GM19397 (cell line): ENCODE measurements around the gene LGI2.

Experiments
- ATAC-seq: cut with Tn5 transposase; IDR thresholded peaks from one replicate; pipeline ENCODE4 v1.9.1; 2021; ENCODE audit warnings: mild to moderate bottlenecking, moderate library complexity; ENCODE audit not compliant: unreplicated experiment

The LGI2 gene

DNA sequence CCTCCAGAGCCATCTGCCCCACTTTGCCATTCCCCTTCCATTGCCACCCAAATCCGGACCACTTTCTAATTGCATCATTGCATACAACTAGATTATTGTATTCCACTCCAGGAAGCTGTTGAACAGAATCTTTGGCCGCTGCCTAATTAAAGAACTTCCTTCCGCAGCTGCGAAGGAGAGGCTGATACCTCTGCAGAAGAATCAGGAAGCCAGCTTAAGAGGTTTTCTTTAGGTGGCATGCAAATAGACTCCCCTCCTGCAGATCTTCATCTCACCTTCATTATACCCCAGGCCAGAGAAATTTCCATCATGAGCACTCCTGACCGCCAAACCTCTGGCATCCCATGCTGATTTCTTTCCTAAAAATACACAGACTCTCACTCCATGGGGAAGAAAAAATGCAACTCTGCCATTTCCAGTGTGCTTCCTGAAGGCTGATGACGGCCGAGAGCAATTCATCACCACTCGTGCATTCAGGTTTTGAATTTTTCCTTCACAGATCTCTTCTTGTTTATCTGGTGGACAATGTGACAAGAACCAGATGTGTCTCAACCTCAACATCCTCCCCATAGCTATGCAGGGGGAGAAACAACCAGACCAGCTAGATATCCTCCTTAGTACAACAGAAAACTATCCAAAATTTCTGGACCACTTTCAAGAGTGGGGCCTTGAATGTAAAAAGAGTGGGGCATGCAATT, 31.2 kb downstream of the LGI2 start:
- ATAC-seq, result no peak

DNA sequence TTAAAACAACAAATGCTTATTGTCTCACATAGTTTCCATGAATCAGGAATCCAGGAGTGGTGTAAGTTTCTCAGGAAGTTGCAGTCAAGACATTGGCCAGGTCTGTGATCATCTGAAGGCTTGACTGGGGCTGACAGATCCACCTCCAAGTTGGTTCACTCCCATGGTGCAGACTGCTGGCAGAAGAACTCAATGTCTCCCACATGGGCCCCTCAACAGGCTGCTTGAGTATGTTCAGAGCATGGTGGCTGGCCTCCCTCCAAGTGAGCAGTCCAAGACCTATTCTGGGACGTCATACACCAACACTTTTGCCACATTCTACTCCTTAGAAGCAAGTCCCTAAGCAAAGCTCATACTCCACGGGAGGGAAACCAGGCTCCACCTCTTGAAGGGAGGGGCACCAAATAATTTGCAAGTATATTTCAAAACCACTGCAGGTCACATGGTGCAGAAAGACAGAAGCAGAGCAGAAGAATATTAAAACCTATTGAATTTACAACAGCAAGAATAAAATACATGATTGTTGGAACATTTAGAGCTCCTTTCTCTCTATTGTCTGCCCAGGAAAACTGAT, 35.3 kb downstream of the LGI2 start:
- ATAC-seq, result no peak

DNA sequence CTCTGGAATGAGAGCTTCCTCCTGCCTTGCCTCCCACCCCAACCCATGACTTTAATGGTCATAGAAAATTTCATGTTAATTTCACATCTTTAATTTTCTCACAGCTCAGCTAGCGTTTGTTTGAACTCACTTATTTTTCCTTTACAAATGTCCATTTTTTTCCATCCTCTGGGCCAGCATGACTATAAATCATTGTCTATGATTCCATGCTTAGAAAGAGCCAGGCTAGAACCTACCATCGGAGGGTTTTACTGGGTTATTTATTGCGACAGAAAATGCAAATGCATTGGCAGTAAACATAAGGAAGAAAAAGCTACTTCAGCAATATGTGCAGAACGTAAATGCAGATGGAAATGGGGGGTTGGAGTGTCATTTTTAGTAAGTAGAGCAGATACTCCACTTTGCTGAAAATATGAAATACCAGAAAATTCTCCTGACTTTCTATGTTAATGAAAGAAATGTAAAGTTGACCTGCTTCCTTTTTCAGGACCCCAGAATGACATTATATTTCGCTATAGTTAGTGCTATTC, 37.1 kb downstream of the LGI2 start:
- no peak for ATAC-seq

DNA sequence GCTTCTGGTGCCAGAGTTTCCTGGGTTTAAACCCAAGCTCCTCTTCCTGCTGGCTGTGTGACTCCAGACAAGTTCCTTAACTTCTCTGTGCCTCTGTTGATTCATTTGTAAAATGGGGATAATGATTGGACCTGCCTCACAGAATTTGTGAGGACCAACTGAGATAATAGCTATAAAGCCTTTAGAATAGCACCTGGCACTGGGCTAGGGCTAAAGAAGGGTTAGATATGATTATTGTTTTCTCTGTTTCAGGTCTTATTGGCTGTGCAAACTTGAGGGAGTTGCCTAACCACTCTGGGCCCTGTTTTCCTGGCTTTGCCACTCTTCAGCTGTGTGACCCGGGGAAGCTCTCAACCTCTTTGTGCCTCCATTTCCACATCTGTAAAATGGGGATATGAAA, 37.8 kb downstream of the LGI2 start:
- ATAC-seq, result no peak

DNA sequence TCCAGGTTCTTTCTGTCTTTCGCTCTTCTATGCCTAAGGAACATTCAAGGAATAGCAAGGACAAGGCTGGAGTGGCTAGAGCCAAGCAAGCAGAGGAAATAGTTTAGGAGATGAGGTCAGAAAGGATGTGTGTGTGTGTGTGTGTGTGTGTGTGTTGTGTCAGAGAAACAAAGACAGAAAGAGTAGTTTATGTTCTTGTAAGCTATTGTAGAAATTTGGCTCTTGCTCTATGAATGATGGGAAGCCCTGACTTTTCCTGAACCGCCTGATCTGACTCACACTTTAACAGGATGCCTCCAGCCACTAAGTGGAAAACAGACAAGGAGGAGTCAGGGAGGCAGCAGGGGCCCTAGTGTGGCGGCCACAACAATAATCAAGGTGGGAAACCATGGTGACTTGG, 39.7 kb downstream of the LGI2 start:
- no peak for ATAC-seq

DNA sequence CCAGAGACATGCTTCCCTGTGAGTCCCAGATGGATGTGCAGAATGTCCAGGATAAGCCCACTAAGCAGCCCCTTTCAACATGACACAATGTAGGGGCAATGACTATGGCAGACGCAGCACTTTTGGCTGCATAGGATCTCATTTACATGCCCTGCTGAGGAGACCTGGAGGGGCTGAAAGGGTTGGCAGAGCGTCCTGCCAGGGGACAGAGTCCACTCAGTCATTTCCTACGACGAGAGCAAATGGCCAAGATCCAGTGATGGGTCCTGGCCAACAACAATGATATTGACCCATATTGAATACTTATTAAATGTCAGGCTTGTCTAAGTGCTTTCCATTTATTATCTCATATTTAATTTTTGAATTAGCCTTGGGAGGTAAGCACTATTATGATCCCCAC, 41.4 kb downstream of the LGI2 start:
- no peak for ATAC-seq

DNA sequence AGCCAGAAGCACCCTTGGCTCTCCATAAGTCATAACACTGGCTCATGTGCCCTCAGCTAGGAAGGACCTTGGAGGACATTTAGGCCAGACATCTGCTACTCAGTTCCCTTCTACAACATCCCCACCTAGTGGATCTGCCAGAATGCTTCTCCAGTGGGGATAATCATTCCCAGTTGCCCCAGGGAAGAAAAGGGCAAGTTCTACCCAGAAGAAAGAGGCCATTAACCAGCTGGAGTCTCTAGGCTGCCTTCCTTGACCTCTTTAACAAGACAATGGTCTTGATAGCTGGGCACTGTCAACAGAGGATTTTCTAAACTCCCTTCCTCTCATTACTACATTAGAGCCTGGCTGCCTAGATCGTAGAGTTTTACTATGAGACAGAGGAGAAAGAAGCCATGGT, 42.0 kb downstream of the LGI2 start:
- no peak for ATAC-seq

DNA sequence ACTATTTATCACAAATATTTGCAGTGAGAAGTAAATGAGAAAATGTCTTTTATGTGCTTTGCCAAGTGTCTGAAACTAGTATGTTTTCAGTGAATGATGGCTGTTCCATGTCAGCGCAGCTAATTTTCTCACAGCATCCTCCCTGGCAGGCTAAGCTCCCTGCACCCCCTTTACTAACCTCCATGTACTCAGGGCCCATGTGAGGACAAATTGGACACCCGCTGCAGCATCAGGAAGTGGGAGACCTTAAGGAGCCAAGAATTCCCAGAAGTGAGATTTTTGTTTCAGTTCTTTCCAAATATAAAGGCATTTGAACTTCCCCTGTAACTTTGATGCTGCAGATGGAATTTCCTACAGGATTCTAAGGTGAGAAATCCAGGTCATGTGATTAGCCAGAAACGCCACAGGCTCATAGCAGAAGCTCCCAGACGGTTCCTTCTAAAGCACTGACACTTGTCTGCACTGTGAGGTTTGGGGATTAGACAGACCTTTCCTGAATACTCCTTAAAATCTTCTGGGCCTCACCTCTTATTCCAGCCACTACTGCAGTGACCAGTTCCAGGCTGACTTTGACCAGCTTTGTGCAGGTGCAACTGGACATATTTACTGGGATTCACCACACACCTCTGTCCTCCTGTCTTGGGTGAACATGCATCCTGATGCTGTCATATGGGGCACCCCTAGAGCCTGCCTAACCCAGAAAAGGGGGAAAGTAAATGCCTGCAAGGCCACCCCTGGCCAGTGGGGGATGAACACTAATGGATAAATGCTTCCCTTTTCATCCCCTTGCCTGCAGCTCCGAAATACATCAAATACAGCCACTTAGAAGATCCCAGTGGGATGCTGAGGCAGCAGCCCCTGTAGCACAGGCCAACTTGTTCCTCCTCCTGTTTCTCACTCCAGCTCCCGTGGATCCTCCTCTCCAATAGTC, 45.9 kb downstream of the LGI2 start:
- ATAC-seq, result no peak

DNA sequence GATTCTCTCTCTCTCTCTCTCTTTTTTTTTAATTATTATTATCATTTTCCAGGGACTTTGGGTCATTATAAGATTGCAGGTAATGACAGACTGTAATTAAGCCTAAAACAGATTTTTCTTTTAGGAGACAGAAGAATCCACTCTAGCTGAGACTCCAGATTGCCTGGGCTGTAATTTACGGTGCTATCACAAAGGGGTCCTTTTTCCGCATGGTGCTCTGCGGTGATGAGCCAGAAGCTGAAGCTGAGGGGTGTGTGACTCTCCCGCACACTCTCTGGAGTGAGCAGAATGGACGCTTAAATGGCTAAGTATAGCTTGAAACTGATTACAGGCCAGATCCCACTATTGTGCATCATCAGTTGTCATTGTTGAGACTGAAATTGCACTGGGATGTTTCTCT, 50.0 kb downstream of the LGI2 start:
- ATAC-seq, result no peak

DNA sequence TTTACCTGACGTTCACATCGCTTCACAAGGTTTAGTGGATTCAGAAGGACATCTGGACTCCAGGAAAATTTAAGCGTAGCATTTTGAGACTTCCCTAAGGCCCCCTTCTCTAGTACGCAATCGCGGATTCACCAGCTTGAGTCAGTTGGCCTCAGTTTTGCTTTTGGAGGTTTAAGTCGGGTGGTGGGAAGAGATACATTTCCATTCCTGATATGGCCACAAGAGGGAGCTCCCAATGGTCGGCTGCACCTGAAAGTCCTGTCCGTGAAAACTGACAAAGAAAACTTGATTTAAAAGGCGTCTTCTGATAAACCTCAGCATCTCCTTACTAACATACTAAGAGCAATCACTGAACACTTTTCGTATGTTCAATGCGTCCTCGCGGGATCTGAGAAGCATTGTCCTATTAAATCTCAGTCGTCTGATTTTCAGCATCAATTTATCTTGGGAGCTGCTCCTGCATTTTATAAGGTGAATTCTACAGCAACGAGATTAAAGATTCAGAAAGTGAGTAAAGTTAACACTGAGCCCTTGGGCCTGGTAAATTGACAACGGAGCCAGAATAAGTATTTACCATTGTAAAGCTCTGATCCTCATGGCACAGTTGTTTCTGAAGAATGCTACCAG, 50.6 kb downstream of the LGI2 start:
- ATAC-seq, result no peak

DNA sequence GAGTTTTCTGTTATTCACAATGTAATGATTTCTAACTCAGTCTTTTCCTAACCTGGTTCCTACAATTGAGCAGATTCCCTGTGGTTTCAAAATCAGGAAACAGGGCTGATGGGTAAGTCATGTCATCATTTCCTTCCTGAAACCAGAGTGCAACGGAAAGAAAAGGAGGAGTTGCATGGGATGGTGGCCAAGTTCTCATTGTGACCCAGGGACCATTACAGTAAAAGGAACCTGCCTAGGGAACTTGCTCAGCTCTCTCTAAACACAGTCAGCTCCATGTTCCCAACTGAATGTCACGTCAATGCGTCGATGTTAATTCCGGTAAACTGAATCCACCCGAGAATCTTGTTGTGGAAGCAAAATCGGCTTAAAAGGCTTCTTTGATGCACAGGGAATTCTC, 51.2 kb downstream of the LGI2 start:
- no peak for ATAC-seq

DNA sequence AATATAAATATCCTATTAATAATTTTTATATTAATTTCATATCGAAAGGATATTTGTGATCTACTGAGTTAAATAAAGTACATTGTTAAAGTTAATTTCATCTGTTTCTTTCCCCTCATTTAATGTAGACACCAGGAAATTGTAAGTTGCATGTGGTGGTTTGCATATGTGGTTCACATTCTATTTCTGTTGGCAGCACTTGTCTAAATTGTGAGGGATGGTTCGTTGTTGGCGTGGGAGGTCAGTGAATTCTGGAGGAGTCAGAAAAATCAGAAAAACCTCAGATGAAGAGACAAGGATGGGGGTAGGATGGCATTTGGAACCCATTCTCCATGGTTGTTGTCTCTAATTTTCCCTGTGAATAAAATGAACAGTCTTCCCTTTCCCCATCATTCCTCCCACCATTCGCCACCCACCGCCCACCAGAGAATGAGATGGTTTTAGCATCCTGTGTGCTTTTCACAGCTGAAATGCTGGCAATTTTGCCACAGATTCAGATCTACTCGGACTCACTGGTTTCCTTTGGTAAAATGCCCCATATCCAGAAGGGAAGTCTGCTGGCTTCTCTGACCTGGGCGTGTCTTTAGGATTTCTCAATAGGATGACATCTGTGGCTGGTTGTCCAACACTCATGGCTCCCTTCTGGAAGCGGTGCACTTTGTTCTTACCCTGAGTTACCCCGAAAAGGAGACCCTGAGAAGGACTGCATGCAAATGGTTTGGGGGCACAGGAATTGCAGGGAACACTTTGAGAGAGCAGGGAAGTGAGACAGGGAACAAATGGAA, 52.3 kb downstream of the LGI2 start:
- ATAC-seq, result no peak

DNA sequence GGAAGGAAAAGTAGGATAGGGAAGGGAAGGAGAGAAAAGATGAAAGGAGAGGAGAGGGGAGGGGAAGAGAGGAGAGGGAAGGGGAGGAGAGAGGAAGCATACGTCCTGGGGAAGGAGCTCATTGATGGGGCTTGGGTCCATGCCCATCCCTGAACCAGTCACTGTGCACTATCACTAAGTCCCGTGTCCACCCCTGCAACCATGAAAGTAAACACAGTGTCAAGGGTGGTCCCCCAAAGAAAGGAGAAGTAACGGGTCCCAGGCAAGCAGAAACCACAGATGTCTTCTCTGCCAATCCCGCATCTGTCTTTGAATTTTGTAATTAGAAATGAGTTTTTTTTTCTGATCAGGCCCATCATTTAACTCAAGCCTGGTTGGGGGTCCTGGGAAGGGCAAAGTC, 55.2 kb downstream of the LGI2 start:
- no peak for ATAC-seq

DNA sequence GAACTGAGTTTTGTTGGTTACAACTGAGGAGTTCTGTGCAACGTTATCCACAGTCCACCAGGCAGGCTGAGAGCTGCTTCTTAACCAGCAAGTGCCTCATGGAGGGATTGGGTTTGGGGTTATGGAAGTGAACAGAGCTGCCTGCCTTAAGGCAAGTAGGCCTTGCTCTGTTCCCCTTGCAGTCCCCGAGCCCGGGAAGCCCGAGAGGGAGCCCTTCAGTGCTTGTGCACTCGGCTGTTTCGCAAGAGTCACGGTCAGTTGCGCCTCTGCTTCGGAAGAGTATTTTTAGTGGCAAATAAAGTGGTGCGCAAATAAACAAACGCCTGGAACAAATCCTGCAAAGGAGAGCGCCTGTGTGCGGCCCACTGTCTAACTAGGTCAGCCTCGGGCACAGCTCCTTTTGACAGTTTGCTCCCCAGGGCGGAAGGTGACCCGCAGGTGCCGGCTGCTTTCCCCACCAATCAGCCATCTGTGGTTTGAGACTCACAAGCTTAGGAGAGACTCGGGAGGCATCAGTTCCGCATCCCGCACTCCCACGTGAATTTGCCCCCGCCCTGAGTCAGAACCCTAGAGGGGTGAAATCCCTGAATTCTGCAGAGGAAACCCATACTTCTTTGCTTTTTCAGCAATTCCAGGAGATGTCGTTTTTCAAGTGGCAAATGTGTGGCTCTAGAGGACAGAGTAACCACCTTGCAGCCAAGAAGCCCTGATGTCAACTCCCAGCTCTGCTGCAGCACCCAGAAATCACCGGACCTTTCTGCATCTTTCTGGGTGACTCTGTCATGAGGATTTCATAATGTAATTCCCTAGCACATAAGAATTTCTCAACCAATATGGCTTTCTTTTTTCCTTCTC, 56.8 kb downstream of the LGI2 start:
- no peak for ATAC-seq

DNA sequence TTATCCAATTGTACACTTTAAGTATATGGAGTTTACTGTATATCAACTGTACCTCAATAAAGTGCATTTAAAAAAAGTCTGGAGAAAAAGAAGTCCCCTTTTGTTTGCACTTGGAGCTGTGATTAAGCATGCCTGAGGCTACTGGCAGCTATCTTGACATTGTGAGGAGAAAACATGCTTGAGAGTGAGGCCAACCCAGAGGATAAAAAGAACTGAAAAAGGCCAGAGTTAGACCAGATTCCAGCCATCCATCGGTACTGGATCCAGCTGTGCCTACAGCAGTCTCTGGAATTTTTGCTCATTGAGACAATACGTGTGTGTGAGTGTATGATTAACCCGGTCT, 57.4 kb downstream of the LGI2 start:
- no peak for ATAC-seq

DNA sequence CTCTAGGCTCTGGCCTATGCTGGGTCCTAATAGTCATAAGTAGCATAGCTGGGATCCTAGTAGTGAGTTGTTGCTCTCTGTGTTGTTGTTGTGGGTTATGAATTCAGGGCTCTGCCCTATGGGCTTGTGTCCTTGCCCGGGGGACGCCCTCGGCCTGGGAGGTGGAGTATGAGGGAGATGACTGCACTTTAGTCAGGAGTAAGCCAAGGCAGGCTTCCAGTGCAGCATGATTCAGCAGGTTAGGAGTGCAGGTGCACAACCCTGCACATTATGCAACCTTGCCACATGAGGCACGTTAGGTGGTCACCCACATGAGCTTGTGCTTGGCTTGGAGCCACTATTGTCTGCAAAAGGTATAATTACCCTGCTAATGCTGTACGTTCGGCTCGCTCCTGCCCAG, 59.6 kb downstream of the LGI2 start:
- ATAC-seq, result no peak

DNA sequence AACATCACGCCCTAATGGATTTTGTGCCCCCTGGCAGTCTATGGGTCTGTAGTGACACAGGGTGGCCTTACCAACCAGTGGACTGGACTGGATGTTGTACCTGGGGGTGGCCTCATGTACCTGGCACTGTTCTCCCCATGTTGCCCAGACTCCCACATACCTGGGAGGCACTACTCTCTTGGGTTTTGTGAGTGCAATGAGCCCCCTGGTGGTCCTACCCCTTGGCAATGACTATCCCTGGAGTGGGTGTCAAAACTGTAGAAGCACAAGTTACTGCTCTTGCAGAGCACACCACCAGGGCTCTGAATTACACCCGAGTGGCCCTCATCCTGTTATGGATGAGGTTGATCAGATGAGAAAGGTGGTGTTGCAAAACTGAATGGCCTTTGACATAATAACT, 60.1 kb downstream of the LGI2 start:
- no peak for ATAC-seq

DNA sequence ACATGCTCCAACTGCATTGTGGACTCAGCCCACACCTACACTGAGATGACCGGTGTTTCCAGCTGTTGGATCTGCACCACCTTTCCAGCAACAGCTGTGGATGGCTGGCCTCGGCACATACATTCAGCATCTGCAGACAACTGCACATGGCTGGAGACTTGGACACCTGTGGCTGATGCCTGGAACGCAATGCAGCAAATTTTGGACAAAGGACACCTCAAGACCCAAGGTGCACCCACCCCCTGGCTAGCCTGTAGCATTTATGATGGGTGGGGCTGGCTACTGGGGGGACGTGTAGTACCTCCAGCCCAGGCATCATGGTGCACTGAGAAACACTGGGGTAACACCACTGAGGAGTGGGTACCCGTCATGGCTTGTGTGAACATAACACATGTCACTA, 60.6 kb downstream of the LGI2 start:
- ATAC-seq, result no peak

DNA sequence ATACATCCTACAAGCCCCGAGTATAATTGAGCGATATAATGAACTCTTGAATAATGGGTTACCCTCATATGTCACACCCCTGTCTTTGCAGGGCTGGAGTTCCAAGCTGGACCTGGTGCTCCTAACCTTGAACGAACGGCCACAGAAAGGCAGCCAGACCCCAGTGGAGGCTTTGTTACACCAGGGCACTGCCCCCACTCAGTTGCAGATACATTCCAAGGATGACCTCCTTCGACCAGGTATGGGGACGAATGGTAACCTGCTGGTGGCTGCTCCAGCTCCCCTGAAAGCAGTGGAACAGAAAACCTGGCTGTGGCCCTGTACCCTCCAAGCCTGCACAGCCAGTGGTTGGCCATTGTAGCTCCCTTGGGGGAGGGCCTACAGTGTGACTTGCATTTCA, 61.3 kb downstream of the LGI2 start:
- ATAC-seq, result no peak

DNA sequence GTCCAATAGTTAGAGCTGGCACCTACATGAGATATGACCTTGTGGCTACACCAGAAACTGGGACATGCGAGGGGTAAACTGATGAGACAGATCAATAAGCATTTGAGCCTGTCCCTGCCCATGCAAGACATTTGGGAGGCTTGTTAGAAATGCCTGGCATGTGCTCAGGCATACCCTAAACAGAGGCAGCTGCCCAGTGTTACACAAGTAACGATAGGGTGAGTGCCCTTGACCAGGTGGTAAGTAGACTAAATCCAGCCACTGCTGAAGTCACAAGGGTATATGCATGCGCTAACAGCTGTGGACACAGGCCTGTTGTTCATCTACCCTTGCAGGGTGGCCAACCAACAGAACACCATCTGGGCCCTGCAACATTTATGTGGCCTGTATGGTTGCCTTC, 61.8 kb downstream of the LGI2 start:
- no peak for ATAC-seq
